ENCODE results near the gene C2orf68.

GRCh38 chr2:85649201-85650190 lies 37.6 kb upstream of the C2orf68 start:
- TF ChIP-seq CTCF (IDR thresholded peaks at IDR 0.05) = no peak
- no peak for TF ChIP-seq POLR2A (IDR thresholded peaks at IDR 0.05)

Measured in uterus (tissue), 2 donors.